Measurements from ENCODE around the gene GSK3B. TPM values are rescaled to one million over a fixed set of nuclear protein-coding genes. Genes with fewer than 3 reads are reported as not detected.
"Not testable (repeated sequence)": the region's sequence is repeated elsewhere in the genome, so short reads cannot be mapped to it uniquely, and the experiment has no call there.

Gene GSK3B
- total RNA-seq, 2 experiments from 2014 or later: 39.8 to 42.6 TPM

GRCh38 chr3:120005741-120006140 is 88.5 kb downstream of the GSK3B start:
- Mint-ChIP-seq H3K4me1 (peaks cover 20% of the 10 kb centered on the region), H3K36me3 (peaks cover 53% of the 10 kb centered on the region), H3K9me3 (peaks cover 22% of the 10 kb centered on the region)
- DNase-seq; H3K27ac Mint-ChIP-seq; H3K27me3 Mint-ChIP-seq; ATAC-seq (ENCODE audit: low read depth); POLR2A ChIA-PET; H3K4me3 Mint-ChIP-seq: not testable (repeated sequence)

DNA sequence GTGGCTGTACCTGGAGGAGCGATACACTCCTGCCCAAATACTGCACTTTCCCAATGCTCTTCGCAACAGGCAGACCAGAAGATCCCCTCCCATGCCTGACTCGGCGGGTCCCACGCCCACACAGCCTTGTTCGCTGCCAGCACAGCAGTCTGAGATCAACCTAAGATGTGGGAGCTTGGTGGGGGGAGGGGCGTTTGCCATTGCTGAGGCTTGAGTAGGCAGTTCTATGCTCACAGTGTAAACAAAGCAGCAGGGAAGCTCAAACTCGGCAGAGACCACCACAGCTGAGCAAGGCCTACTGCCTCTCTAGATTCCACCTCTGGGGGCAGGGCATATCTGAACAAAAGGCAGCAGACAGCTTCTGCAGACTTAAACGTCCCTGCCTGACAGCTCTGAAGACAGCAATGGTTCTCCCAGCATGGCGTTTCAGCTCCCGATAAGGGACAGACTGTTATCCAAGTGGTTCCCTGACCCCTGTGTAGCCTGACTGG is 90.2 kb downstream of the GSK3B start:
- H3K27me3 Mint-ChIP-seq; POLR2A ChIA-PET; H3K27ac Mint-ChIP-seq; H3K4me3 Mint-ChIP-seq; ATAC-seq (ENCODE audit: low read depth); DNase-seq: not testable (repeated sequence)
- Mint-ChIP-seq H3K4me1 (peaks cover 20% of the 10 kb centered on the region), H3K36me3 (peaks cover 59% of the 10 kb centered on the region), H3K9me3 (peaks cover 18% of the 10 kb centered on the region)

GRCh38 chr3:119998166-119998565 is 96.1 kb downstream of the GSK3B start:
- H3K36me3 Mint-ChIP-seq: peaks cover 53% of the 10 kb centered on the region
- DNase-seq (no peak), ATAC-seq (ENCODE audit: low read depth) (no peak)
- POLR2A ChIA-PET: no interaction called here
- H3K27me3 Mint-ChIP-seq: no peaks in the 10 kb centered on the region
- H3K27ac Mint-ChIP-seq: no peak overlapping the region
- peaks cover 2% of the 10 kb centered on the region for H3K9me3 Mint-ChIP-seq
- H3K4me3 Mint-ChIP-seq: no peak overlapping the region
- peaks cover 4% of the 10 kb centered on the region for H3K4me1 Mint-ChIP-seq

GRCh38 chr3:119990888-119991287 is 103.4 kb downstream of the GSK3B start:
- Mint-ChIP-seq H3K4me1 (peaks cover 6% of the 10 kb centered on the region), H3K9me3 (peaks cover 7% of the 10 kb centered on the region), H3K36me3 (peaks cover 34% of the 10 kb centered on the region), H3K4me3 (no peak overlapping the region), H3K27me3 (no peaks in the 10 kb centered on the region), H3K27ac (no peak overlapping the region)
- no peak for ATAC-seq (ENCODE audit: low read depth)
- DNase-seq: no peak
- POLR2A ChIA-PET: no interaction called here

GRCh38 chr3:119989981-119990655 is 104.1 kb downstream of the GSK3B start:
- H3K36me3 Mint-ChIP-seq: peaks cover 39% of the 10 kb centered on the region
- H3K27ac Mint-ChIP-seq: no peak overlapping the region
- peaks cover 6% of the 10 kb centered on the region for H3K4me1 Mint-ChIP-seq
- ATAC-seq (ENCODE audit: low read depth) (no peak), DNase-seq (no peak)
- H3K27me3 Mint-ChIP-seq: no peaks in the 10 kb centered on the region
- peaks cover 13% of the 10 kb centered on the region for H3K9me3 Mint-ChIP-seq
- POLR2A ChIA-PET: no interaction called here
- H3K4me3 Mint-ChIP-seq: no peak overlapping the region

GRCh38 chr3:119986812-119987211 is 107.4 kb downstream of the GSK3B start:
- H3K4me3 Mint-ChIP-seq; H3K27ac Mint-ChIP-seq; DNase-seq; POLR2A ChIA-PET; H3K27me3 Mint-ChIP-seq; ATAC-seq (ENCODE audit: low read depth); H3K4me1 Mint-ChIP-seq: not testable (repeated sequence)
- Mint-ChIP-seq H3K9me3 (peaks cover 28% of the 10 kb centered on the region), H3K36me3 (peaks cover 57% of the 10 kb centered on the region)

GRCh38 chr3:119981386-119981785 is 112.9 kb downstream of the GSK3B start:
- Mint-ChIP-seq H3K27me3 (no peaks in the 10 kb centered on the region), H3K27ac (no peak overlapping the region), H3K4me3 (no peak overlapping the region), H3K36me3 (peaks cover 63% of the 10 kb centered on the region), H3K4me1 (peaks cover 4% of the 10 kb centered on the region), H3K9me3 (peaks cover 24% of the 10 kb centered on the region)
- DNase-seq: no peak
- POLR2A ChIA-PET: no interaction called here
- ATAC-seq (ENCODE audit: low read depth): no peak

- peaks cover 45% of the 10 kb centered on the region for H3K36me3 Mint-ChIP-seq
- H3K9me3 Mint-ChIP-seq: peaks cover 8% of the 10 kb centered on the region
- no peak for DNase-seq
- ATAC-seq (ENCODE audit: low read depth): no peak
- peaks cover 2% of the 10 kb centered on the region for H3K4me1 Mint-ChIP-seq
- H3K27me3 Mint-ChIP-seq: no peaks in the 10 kb centered on the region
- no peak overlapping the region for H3K4me3 Mint-ChIP-seq
- POLR2A ChIA-PET: no interaction called here
- H3K27ac Mint-ChIP-seq: no peak overlapping the region
These were observed 115.6 kb downstream of the GSK3B start for GRCh38 chr3:119978554-119979208.

DNA sequence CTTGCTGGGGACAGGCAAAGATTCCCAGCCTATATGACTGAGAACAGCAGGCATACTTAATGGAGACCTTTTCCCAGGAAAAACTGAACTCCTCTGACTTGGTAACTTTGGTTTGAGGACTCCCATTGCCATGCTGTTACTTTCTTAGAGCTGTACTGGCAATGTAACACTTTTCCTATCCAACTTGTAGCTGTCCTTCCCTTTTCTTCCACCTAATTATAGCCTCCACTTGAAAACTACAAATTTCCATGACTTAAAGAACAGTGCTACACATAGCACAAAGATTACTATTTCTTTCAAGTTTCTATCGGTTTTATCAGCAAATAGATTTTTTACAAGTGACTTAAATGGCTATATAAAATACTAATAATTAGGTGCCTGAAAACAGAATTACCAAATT is 116.9 kb downstream of the GSK3B start:
- ATAC-seq (ENCODE audit: low read depth): no peak
- Mint-ChIP-seq H3K4me1 (peaks cover 2% of the 10 kb centered on the region), H3K36me3 (peaks cover 39% of the 10 kb centered on the region), H3K27ac (no peak overlapping the region), H3K9me3 (peaks cover 4% of the 10 kb centered on the region), H3K27me3 (no peaks in the 10 kb centered on the region), H3K4me3 (no peak overlapping the region)
- DNase-seq: no peak
- POLR2A ChIA-PET: no interaction called here

- Mint-ChIP-seq H3K4me3 (no peak overlapping the region), H3K4me1 (peaks cover 2% of the 10 kb centered on the region), H3K27me3 (no peaks in the 10 kb centered on the region), H3K9me3 (peaks cover 6% of the 10 kb centered on the region), H3K36me3 (peaks cover 38% of the 10 kb centered on the region), H3K27ac (no peak overlapping the region)
- POLR2A ChIA-PET: no interaction called here
- ATAC-seq (ENCODE audit: low read depth): no peak
- DNase-seq: no peak
These were observed 118.0 kb downstream of the GSK3B start for GRCh38 chr3:119976214-119976613.

GRCh38 chr3:119974656-119975055 is 119.6 kb downstream of the GSK3B start:
- Mint-ChIP-seq H3K4me1 (peaks cover 2% of the 10 kb centered on the region), H3K9me3 (peaks cover 6% of the 10 kb centered on the region), H3K36me3 (peaks cover 34% of the 10 kb centered on the region), H3K4me3 (no peak overlapping the region), H3K27ac (no peak overlapping the region), H3K27me3 (no peaks in the 10 kb centered on the region)
- DNase-seq (no peak), ATAC-seq (ENCODE audit: low read depth) (no peak)
- POLR2A ChIA-PET: no interaction called here

DNA sequence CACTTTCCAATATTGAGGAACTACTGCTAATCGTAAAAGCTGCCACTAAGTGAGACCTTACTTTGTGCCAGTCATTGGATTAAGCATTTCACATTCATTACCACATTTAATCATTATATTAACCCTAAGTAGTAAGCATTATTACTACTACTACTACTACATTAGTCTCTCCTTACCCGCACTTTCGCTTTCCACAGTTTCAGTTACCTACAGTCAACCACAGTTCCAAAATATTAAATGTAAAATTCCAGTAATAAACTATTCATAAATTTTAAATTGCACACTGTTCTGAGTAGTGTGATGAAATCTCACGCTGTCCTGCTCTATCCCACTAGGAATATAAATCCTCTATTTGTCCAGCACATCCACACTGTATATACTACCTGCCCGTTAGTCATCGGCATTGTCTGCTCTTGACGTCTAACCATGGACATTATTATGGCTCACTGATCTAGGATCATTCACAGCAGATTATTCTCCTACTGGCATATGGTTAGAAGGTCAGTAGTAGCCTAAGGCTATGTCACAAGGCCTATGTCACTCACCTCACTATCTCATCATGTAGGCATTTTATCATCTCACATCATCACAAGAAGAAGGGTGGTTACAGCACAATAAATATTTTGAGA is 121.1 kb downstream of the GSK3B start:
- POLR2A ChIA-PET: no interaction called here
- ATAC-seq (ENCODE audit: low read depth) (no peak), DNase-seq (no peak)
- peaks cover 22% of the 10 kb centered on the region for H3K36me3 Mint-ChIP-seq
- peaks cover 6% of the 10 kb centered on the region for H3K9me3 Mint-ChIP-seq
- H3K4me1 Mint-ChIP-seq: peaks cover 2% of the 10 kb centered on the region
- H3K27me3 Mint-ChIP-seq: no peaks in the 10 kb centered on the region
- H3K4me3 Mint-ChIP-seq: no peak overlapping the region
- no peak overlapping the region for H3K27ac Mint-ChIP-seq

GRCh38 chr3:119969759-119970158 is 124.5 kb downstream of the GSK3B start:
- no peak for DNase-seq
- Mint-ChIP-seq H3K36me3 (peaks cover 17% of the 10 kb centered on the region), H3K4me3 (no peak overlapping the region), H3K9me3 (peaks cover 6% of the 10 kb centered on the region), H3K4me1 (no peaks in the 10 kb centered on the region), H3K27ac (no peak overlapping the region), H3K27me3 (no peaks in the 10 kb centered on the region)
- POLR2A ChIA-PET: no interaction called here
- no peak for ATAC-seq (ENCODE audit: low read depth)

All from activated naive CD8-positive, alpha-beta T cell treated with anti-CD3 and anti-CD28 coated beads, Interleukin-2, amount 10 ng/mL, durations not matched to agents 7 days and 5 days (primary cell).